Femur (tissue), 1 donor: ENCODE data around the gene ATOSB.

Source experiments
- DNase-seq: peaks from one replicate; pipeline ENCODE4 v3.0.0-alpha.2; 2017

The ATOSB gene

GRCh38 chr9:35112257-35113020 lies 3.2 kb downstream of the ATOSB start:
- DNase-seq, result no peak

GRCh38 chr9:35111001-35111933 lies 4.4 kb downstream of the ATOSB start:
- DNase-seq, result peak; percentile 98

GRCh38 chr9:35110327-35110761 lies 5.3 kb downstream of the ATOSB start:
- peak; percentile 68 for DNase-seq

- DNase-seq, result no peak
Observed at GRCh38 chr9:35108946-35109575, 6.6 kb downstream of the ATOSB start.

GRCh38 chr9:35108461-35108860 lies 7.2 kb downstream of the ATOSB start:
- DNase-seq, result no peak

GRCh38 chr9:35107297-35108290 lies 8.1 kb downstream of the ATOSB start:
- DNase-seq, result no peak

- DNase-seq, result no peak
Observed at GRCh38 chr9:35106343-35106730, 9.3 kb downstream of the ATOSB start.

- DNase-seq, result no peak
Observed at GRCh38 chr9:35105571-35106342, 9.9 kb downstream of the ATOSB start.

GRCh38 chr9:35105126-35105525 lies 10.5 kb downstream of the ATOSB start:
- DNase-seq, result no peak

- DNase-seq, result no peak
Observed at GRCh38 chr9:35104586-35104985, 11.1 kb downstream of the ATOSB start.

- DNase-seq, result no peak
Observed at GRCh38 chr9:35103660-35104191, 11.9 kb downstream of the ATOSB start.

GRCh38 chr9:35102769-35103659 lies 12.6 kb downstream of the ATOSB start, which contains the start of gene STOML2:
Gene STOML2, minus strand, starts transcription at chr9:35103131. Its CDS starts 37 bp downstream, at chr9:35103094.
- peak; percentile 98 for DNase-seq

GRCh38 chr9:35102465-35102768 lies 13.2 kb downstream of the ATOSB start:
- DNase-seq, result no peak

- DNase-seq, result no peak
Observed at GRCh38 chr9:35097573-35097972, 18.1 kb downstream of the ATOSB start.

- DNase-seq, result peak; percentile 91
Observed at GRCh38 chr9:35096035-35096849, 19.4 kb downstream of the ATOSB start, which contains the start of gene PIGO. Gene PIGO, minus strand, starts transcription at chr9:35096591. Its CDS starts 1,026 bp downstream, at chr9:35095565.

GRCh38 chr9:35091536-35091935 lies 24.1 kb downstream of the ATOSB start:
- DNase-seq, result no peak

GRCh38 chr9:35089434-35089833 lies 26.2 kb downstream of the ATOSB start:
- DNase-seq, result no peak

GRCh38 chr9:35085078-35085477 lies 30.6 kb downstream of the ATOSB start:
- DNase-seq, result no peak
